DND-41 (cell line): ENCODE measurements around the gene KCNN3.

Experiments
- ATAC-seq: fragments of 200-7000 bp; cut with Tn5 transposase; 3 replicates; pipeline ENCODE4 v1.9.1; 2021; ENCODE audit warnings: low read depth; ENCODE audit not compliant: insufficient read depth
- DNase-seq: peaks from one replicate; pipeline ENCODE4 v3.0.0-alpha.2; 2020
- H2AFZ ChIP-seq: 2 replicates; pipeline ENCODE4 v1.6.0; 2012; ENCODE audit warnings: low read depth, low read length
- H3K27ac ChIP-seq: 2 replicates; pipeline ENCODE4 v1.5.1; 2012; ENCODE audit warnings: low read length, inconsistent platforms
- H3K27me3 ChIP-seq: fragments of 200-600 bp; sonication (generic); 2 replicates; pipeline ENCODE4 v1.6.0; 2012; ENCODE audit warnings: low read length, mild to moderate bottlenecking, inconsistent platforms; ENCODE audit not compliant: insufficient read depth, poor library complexity
- H3K36me3 ChIP-seq: 2 replicates; pipeline ENCODE4 v1.5.1; 2012; ENCODE audit warnings: low read length, inconsistent platforms; ENCODE audit not compliant: insufficient read depth
- H3K4me1 ChIP-seq: 2 replicates; pipeline ENCODE4 v1.5.1; 2012; ENCODE audit warnings: mild to moderate bottlenecking, low read length; ENCODE audit not compliant: insufficient read depth
- H3K4me2 ChIP-seq: 2 replicates; pipeline ENCODE4 v1.6.0; 2012; ENCODE audit warnings: mild to moderate bottlenecking, moderate library complexity, low read length, inconsistent platforms; ENCODE audit not compliant: insufficient read depth
- H3K4me3 ChIP-seq, 2 experiments: fragments of 200-600 bp in 1 of 2; shearing (Covaris generic) in 1 of 2; 2 replicates each; pipeline ENCODE4 v1.5.1; 2012 to 2016; ENCODE audit warnings: inconsistent platforms in 2 of 2, low read length in 2 of 2, mild to moderate bottlenecking in 2 of 2, low read depth in 1 of 2, moderate library complexity in 1 of 2
- H3K79me2 ChIP-seq: 2 replicates; pipeline ENCODE4 v1.6.0; 2012; ENCODE audit warnings: low read length, inconsistent platforms; ENCODE audit not compliant: insufficient read depth
- H3K9ac ChIP-seq: 2 replicates; pipeline ENCODE4 v1.6.0; 2012; ENCODE audit warnings: low read depth, mild to moderate bottlenecking, inconsistent platforms, low read length, moderate library complexity
- H3K9me3 ChIP-seq: 2 replicates; pipeline ENCODE4 v1.5.1; 2012; ENCODE audit warnings: low read length, moderate library complexity, mild to moderate bottlenecking, inconsistent platforms; ENCODE audit not compliant: insufficient read depth, severe bottlenecking
- H4K20me1 ChIP-seq: 2 replicates; pipeline ENCODE4 v1.6.0; 2012; ENCODE audit warnings: low read length; ENCODE audit not compliant: insufficient read depth
- EZH2 ChIP-seq: IDR thresholded peaks from 3 replicates; pipeline ENCODE4 v1.6.1; 2012; ENCODE audit warnings: borderline replicate concordance, low read depth, mild to moderate bottlenecking, moderate library complexity, low read length, inconsistent platforms; ENCODE audit not compliant: severe bottlenecking
- TF ChIP-seq, protein P1 (sequence below): IDR thresholded peaks from 2 replicates; pipeline ENCODE4 v1.5.1; 2012; ENCODE audit warnings: borderline replicate concordance, low read length, moderate library complexity, mild to moderate bottlenecking; ENCODE audit not compliant: poor library complexity, severe bottlenecking; ENCODE audit errors: extremely low read depth

The KCNN3 gene

DNA sequence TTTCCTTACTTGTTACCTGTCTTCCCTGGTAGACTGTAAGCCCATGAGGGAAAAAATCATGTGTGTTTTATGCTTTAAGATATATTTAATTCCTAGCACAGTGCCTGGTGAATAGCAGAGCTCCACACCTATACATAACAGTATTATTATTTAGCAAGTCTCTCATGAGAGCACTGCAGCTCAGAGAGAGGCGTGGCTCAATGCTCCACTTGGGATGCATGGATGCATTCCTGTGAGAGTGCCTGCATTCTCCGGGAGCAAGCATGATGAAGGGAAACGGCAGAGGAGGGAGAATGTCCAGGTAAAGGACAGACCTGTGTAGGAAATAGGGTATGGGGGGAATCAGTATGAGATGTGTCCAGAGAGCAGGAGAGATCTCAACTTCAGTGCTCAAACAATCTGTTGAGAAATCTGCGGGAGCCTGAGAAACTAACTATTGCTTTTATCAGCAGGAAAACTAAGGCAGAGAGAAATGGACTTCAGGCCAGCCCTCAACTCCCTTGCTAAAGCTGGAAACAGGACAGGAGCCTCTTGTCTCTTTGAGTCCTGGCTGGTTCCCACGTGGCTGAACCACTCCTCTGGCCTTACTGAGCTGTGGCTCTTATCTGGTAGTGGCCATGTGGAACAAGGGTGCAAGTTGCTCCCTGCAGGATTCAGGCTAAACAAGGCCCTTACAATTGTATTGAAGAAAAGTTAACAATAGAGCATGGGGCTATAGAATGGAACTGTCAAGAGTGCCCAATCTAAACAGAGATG lies 113.1 kb downstream of the KCNN3 start:
- H3K9me3 ChIP-seq = no peaks in the 10 kb centered on the region
- H3K36me3 ChIP-seq = no peaks in the 10 kb centered on the region
- H4K20me1 ChIP-seq = no peaks in the 10 kb centered on the region
- peaks cover 6% of the 10 kb centered on the region for H3K27me3 ChIP-seq
- H2AFZ ChIP-seq = no peak overlapping the region
- DNase-seq (no peak), ATAC-seq (no peak)
- H3K9ac ChIP-seq = no peak overlapping the region
- no peaks in the 10 kb centered on the region for H3K4me1 ChIP-seq
- H3K27ac ChIP-seq = no peak overlapping the region
- H3K4me2 ChIP-seq = no peak overlapping the region
- no peak overlapping the region for H3K4me3 ChIP-seq
- H3K79me2 ChIP-seq = no peaks in the 10 kb centered on the region
- TF ChIP-seq EZH2 = no peak
- TF ChIP-seq, protein P1, sequence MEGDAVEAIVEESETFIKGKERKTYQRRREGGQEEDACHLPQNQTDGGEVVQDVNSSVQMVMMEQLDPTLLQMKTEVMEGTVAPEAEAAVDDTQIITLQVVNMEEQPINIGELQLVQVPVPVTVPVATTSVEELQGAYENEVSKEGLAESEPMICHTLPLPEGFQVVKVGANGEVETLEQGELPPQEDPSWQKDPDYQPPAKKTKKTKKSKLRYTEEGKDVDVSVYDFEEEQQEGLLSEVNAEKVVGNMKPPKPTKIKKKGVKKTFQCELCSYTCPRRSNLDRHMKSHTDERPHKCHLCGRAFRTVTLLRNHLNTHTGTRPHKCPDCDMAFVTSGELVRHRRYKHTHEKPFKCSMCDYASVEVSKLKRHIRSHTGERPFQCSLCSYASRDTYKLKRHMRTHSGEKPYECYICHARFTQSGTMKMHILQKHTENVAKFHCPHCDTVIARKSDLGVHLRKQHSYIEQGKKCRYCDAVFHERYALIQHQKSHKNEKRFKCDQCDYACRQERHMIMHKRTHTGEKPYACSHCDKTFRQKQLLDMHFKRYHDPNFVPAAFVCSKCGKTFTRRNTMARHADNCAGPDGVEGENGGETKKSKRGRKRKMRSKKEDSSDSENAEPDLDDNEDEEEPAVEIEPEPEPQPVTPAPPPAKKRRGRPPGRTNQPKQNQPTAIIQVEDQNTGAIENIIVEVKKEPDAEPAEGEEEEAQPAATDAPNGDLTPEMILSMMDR = no peak

GRCh38 chr1:154755858-154756730 lies 114.0 kb downstream of the KCNN3 start:
- Histone ChIP-seq H3K4me2 (no peak overlapping the region), H3K4me3 (no peak overlapping the region), H3K27me3 (peaks cover 10% of the 10 kb centered on the region), H3K9me3 (no peaks in the 10 kb centered on the region), H4K20me1 (no peaks in the 10 kb centered on the region), H2AFZ (no peak overlapping the region), H3K79me2 (no peaks in the 10 kb centered on the region), H3K9ac (no peak overlapping the region), H3K27ac (no peak overlapping the region), H3K4me1 (no peaks in the 10 kb centered on the region), H3K36me3 (no peaks in the 10 kb centered on the region)
- DNase-seq = no peak
- no peak for TF ChIP-seq EZH2
- TF ChIP-seq, protein P1 = no peak
- no peak for ATAC-seq

DNA sequence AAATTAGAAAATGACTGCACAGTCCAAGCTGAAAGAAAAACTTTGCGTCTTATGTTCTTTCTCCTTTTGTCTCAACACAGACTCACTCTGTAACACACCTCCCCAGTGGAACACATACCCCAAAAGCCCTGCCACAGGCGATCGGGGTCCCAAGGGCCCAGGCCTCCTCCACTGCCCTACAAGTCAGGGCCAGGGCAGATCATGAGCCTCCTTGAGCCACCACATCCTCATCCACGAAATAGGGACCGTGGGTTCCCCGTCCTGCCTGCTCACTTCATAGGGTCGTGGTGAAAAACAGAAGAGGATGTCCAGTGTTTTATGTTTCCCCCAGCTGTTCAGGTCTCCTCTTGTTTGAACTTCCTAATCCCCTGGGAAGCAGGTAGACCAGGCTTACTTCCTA lies 116.7 kb downstream of the KCNN3 start:
- no peak for DNase-seq
- H3K9ac ChIP-seq = no peak overlapping the region
- H3K36me3 ChIP-seq = no peaks in the 10 kb centered on the region
- ATAC-seq = no peak
- no peaks in the 10 kb centered on the region for H3K79me2 ChIP-seq
- H3K4me3 ChIP-seq = no peak overlapping the region
- peaks cover 2% of the 10 kb centered on the region; the same call in 1 of the 2 replicates for H3K4me1 ChIP-seq
- no peaks in the 10 kb centered on the region for H4K20me1 ChIP-seq
- H3K4me2 ChIP-seq = no peak overlapping the region
- no peak overlapping the region for H2AFZ ChIP-seq
- peaks cover 32% of the 10 kb centered on the region for H3K27me3 ChIP-seq
- H3K27ac ChIP-seq = no peak overlapping the region
- TF ChIP-seq, protein P1 = no peak
- TF ChIP-seq EZH2 = no peak
- no peaks in the 10 kb centered on the region for H3K9me3 ChIP-seq
